GM12801 (cell line): ENCODE results near the gene HOXB5.

Experiments
- CTCF ChIP-seq: IDR thresholded peaks from one replicate; pipeline ENCODE4 v1.5.1; 2011; ENCODE audit warnings: control low read depth; ENCODE audit not compliant: insufficient read length; ENCODE audit errors: extremely low read depth

HOXB5 gene

DNA sequence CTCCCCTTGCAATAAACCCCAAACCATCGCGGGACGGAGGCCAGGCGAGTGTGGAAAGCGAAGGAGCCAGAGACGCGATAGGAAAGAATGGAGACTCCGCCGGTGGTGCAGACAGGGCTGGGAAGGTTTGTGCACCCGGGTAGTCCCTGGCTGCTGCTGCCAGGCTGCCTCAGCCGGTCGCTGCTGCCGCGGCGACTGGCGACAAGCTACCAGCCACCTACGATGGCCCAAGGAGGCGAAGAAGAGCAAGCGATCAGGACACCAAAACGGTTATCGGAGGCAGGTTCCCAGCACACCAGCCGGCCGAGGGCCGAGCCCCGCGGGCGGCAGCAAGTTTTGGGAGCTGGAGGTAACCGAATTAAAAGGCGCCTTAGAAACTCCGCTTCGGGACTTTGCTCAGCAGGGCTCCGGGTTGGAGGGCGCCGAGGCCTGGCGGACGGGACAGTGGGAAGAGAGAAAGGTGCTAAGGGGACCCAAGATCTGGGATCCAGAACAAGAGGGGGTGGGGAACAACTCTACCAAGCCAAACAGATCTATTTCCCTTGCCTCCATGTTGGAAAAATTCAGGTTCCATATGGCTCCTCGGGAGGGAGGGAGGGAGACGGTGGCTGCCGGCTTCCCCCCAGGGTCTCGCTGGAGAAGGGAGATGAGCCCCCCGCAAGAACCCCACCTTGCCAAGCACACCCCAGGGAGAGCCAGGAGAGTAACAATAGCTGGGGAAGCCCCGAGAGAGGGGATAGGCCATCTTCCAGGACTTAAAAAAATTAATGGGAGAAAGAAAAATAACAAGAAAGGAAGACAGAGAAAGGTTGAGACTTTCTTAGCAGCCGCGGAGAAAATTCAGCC is 38.9 kb downstream of the HOXB5 start:
- TF ChIP-seq CTCF, result no peak

DNA sequence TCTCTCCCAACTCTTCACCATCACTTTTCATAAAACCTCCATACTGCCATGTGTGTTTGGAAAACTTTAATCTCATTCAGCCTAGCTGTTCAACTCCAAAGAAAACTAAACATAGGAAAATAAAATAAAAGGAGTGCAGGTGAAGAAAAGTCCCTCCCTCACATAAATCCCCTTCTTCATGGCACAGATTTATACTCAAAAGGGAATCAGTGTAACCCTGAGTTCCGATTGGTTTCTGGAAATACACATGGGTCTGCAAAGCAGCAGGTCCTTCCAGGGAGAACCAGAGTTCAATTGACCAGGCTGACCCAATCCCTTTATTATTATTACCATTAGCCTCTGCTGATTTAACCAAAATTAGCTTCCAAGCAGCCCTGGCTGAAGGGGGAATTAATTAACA is 39.8 kb downstream of the HOXB5 start:
- no peak for TF ChIP-seq CTCF

DNA sequence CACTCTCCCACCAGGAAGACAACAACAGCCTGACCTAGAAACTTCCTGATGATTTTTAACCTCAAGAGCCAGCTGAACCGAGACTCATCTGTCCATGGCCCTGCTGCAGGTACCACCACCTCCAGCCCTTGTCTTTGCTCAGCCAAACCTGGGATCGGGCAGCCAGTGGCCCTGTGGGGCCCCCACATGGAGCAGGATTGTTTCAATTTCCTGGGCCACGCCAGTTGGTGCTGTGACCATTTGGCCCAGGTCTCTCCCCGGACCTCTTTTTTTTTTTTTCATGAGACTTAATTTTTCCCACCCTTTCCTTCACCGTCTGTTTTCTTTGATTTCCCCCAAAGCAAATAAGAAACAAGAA is 40.4 kb downstream of the HOXB5 start:
- no peak for TF ChIP-seq CTCF

- no peak for TF ChIP-seq CTCF
Measured at GRCh38 chr17:48552466-48553189, 41.0 kb downstream of the HOXB5 start.

GRCh38 chr17:48551596-48552465 is 41.7 kb downstream of the HOXB5 start:
- TF ChIP-seq CTCF, result no peak

DNA sequence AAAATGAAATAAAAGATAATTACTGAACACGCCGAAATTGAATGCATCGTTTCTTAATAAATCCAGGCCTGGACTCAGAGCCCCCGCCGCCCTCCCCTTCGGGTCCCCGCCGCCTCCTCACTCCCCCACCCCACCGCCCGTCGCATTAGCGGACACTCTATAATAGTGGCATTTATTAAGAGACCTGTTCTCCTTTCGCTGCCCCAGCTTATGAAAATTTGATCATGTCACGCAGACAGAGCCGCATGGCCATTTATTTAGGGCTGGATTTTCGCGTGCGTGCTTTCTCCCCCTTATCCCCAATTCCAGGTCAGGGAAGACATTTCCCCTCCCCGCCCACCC is 42.4 kb downstream of the HOXB5 start:
- TF ChIP-seq CTCF, result no peak
